HG02610 (cell line): Measurements from ENCODE around the gene CEP135.
A peak's percentile ranks its signal among the peaks of the same experiment; 100 is the strongest.

ENCODE experiments used
- ATAC-seq: cut with Tn5 transposase; IDR thresholded peaks from one replicate; pipeline ENCODE4 v1.9.1; 2021; ENCODE audit warnings: mild to moderate bottlenecking, moderate library complexity; ENCODE audit not compliant: unreplicated experiment

Gene CEP135

GRCh38 chr4:56003606-56004005, 54.9 kb downstream of the CEP135 start:
- ATAC-seq, result no peak

- no peak for ATAC-seq
Observed at GRCh38 chr4:56004235-56004634, 55.5 kb downstream of the CEP135 start.

- ATAC-seq, result no peak
Observed at GRCh38 chr4:56007154-56007553, 58.4 kb downstream of the CEP135 start.

- no peak for ATAC-seq
Observed at GRCh38 chr4:56008206-56008605, 59.5 kb downstream of the CEP135 start.

- ATAC-seq, result no peak
Observed at GRCh38 chr4:56026596-56026995, 77.9 kb downstream of the CEP135 start.

GRCh38 chr4:56028165-56028564, 79.4 kb downstream of the CEP135 start:
- ATAC-seq, result no peak

- ATAC-seq, result no peak
Observed at GRCh38 chr4:56038487-56039162, 89.9 kb downstream of the CEP135 start.

- no peak for ATAC-seq
Observed at GRCh38 chr4:56040842-56041241, 92.1 kb downstream of the CEP135 start.

- ATAC-seq, result no peak
Observed at GRCh38 chr4:56042225-56042624, 93.5 kb downstream of the CEP135 start.

- ATAC-seq, result no peak
Observed at GRCh38 chr4:56048383-56048701, 99.6 kb downstream of the CEP135 start.

- peak; percentile 97 for ATAC-seq
Observed at GRCh38 chr4:56048702-56049431, 100.1 kb downstream of the CEP135 start.

- no peak for ATAC-seq
Observed at GRCh38 chr4:56050625-56051024, 101.9 kb downstream of the CEP135 start.

GRCh38 chr4:56051029-56051709, 102.4 kb downstream of the CEP135 start:
- no peak for ATAC-seq

GRCh38 chr4:56051710-56052075, 102.9 kb downstream of the CEP135 start:
- ATAC-seq, result no peak

GRCh38 chr4:56052481-56052880, 103.7 kb downstream of the CEP135 start:
- ATAC-seq, result no peak

- no peak for ATAC-seq
Observed at GRCh38 chr4:56052966-56053365, 104.2 kb downstream of the CEP135 start.

GRCh38 chr4:56055027-56055977, 106.6 kb downstream of the CEP135 start:
- no peak for ATAC-seq

- no peak for ATAC-seq
Observed at GRCh38 chr4:56055991-56056390, 107.2 kb downstream of the CEP135 start.

GRCh38 chr4:56058555-56058954, 109.8 kb downstream of the CEP135 start:
- no peak for ATAC-seq

GRCh38 chr4:56060036-56060435, 111.3 kb downstream of the CEP135 start:
- ATAC-seq, result no peak

GRCh38 chr4:56062106-56062505, 113.4 kb downstream of the CEP135 start:
- no peak for ATAC-seq
